ENCODE data around the gene EXD2.
"Not testable (repeated sequence)": the region's sequence is repeated elsewhere in the genome, so short reads cannot be mapped to it uniquely, and the experiment has no call there.

The EXD2 gene

GRCh38 chr14:69284170-69284569 lies 92.9 kb downstream of the EXD2 start:
- DNase-seq = no peak

- DNase-seq = no peak
Measured at GRCh38 chr14:69285661-69286255, 94.5 kb downstream of the EXD2 start.

- no peak for DNase-seq
Measured at GRCh38 chr14:69287098-69288010, 96.1 kb downstream of the EXD2 start.

GRCh38 chr14:69288011-69288771 lies 96.9 kb downstream of the EXD2 start:
- no peak for DNase-seq

- DNase-seq = no peak
Measured at GRCh38 chr14:69288956-69289705, 97.8 kb downstream of the EXD2 start.

GRCh38 chr14:69289811-69290520 lies 98.7 kb downstream of the EXD2 start:
- no peak for DNase-seq

- not testable (repeated sequence) for DNase-seq
Measured at GRCh38 chr14:69290881-69291280, 99.6 kb downstream of the EXD2 start.

GRCh38 chr14:69291396-69291795 lies 100.1 kb downstream of the EXD2 start:
- DNase-seq = no peak

- DNase-seq = no peak
Measured at GRCh38 chr14:69291891-69292561, 100.7 kb downstream of the EXD2 start.

Data from SW 1271 (cell line).